Adrenal gland (tissue), 5 donors: ENCODE data around the gene KCTD17.

Experiments used
- CTCF ChIP-seq, 6 experiments: fragments of 450-650 bp in 4 of 6; fragments of 200-600 bp in 2 of 6; sonication (generic) in 1 of 6; IDR thresholded peaks; 1 replicate in 5 of 6; 2 replicates in 1 of 6; pipeline versions ENCODE4 v1.5.1 to v1.8.0; 2016 to 2021; ENCODE audit warnings: antibody characterized with exemption in 6 of 6, mild to moderate bottlenecking in 2 of 6, moderate library complexity in 1 of 6
- POLR2A ChIP-seq, 2 donors: fragments of 450-650 bp; IDR thresholded peaks; one replicate each; pipeline ENCODE4 v1.6.1; 2017; ENCODE audit warnings: antibody characterized with exemption in 2 of 2, mild to moderate bottlenecking in 2 of 2, moderate library complexity in 1 of 2
- donor health status: DM: no; HTN: no; CAD: no.

- no peak for TF ChIP-seq CTCF (IDR thresholded peaks at IDR 0.05)
- TF ChIP-seq POLR2A (IDR thresholded peaks at IDR 0.05), result no peak
Observed at GRCh38 chr22:37050913-37051312, 629 bp upstream of the KCTD17 start.
